Measurements from ENCODE around the gene EAF1. TPM values are rescaled to one million over a fixed set of nuclear protein-coding genes. Genes with fewer than 3 reads are reported as not detected.
A peak's percentile ranks its signal among the peaks of the same experiment; 100 is the strongest.

EAF1 gene
- total RNA-seq, 1 donor from 2014 or later, result 43.9 TPM

- H3K4me3 Mint-ChIP-seq (ENCODE audit: unreplicated experiment), result peak overlapping the region; percentile 99
- no peaks in the 10 kb centered on the region for H3K27me3 Mint-ChIP-seq (ENCODE audit: unreplicated experiment)
- DNase-seq, result no peak
- TF ChIP-seq CTCF (IDR thresholded peaks at IDR 0.05; ENCODE audit: partially characterized antibody, unreplicated experiment), result no peak
- no peaks in the 10 kb centered on the region for H3K36me3 Mint-ChIP-seq (ENCODE audit: unreplicated experiment)
- H3K4me1 Mint-ChIP-seq (ENCODE audit: low read depth, unreplicated experiment), result peaks cover 11% of the 10 kb centered on the region
- H3K27ac Mint-ChIP-seq (ENCODE audit: unreplicated experiment), result peak overlapping the region; percentile 79
- peaks cover 2% of the 10 kb centered on the region for H3K9me3 Mint-ChIP-seq (ENCODE audit: unreplicated experiment)
Observed at GRCh38 chr3:15428539-15428938, 1.1 kb downstream of the EAF1 start.

DNA sequence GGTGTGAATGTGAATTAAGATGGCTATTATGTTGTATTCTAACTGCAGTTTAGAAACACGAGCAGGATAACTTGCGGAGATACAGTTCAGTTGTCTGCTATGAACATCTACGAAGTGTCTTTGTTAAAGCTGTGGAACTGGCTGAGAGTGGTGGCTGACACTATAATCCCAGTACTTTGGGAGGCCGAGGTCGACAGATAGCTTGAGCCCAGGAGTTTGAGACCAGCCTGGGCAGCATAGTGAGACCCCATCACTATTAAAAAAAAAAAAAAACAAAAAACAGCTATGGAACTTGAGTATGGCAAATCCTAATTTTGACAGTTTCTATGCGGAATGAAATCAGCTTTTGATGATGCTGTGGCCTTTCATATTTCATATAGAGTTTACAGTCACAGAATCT is 1.7 kb downstream of the EAF1 start:
- Mint-ChIP-seq H3K4me1 (ENCODE audit: low read depth, unreplicated experiment) (peaks cover 11% of the 10 kb centered on the region), H3K27ac (ENCODE audit: unreplicated experiment) (no peak overlapping the region), H3K27me3 (ENCODE audit: unreplicated experiment) (no peaks in the 10 kb centered on the region), H3K9me3 (ENCODE audit: unreplicated experiment) (peaks cover 2% of the 10 kb centered on the region), H3K36me3 (ENCODE audit: unreplicated experiment) (no peaks in the 10 kb centered on the region), H3K4me3 (ENCODE audit: unreplicated experiment) (peak overlapping the region; percentile 99)
- DNase-seq, result no peak
- TF ChIP-seq CTCF (IDR thresholded peaks at IDR 0.05; ENCODE audit: partially characterized antibody, unreplicated experiment), result no peak

- no peaks in the 10 kb centered on the region for H3K36me3 Mint-ChIP-seq (ENCODE audit: unreplicated experiment)
- no peak overlapping the region for H3K4me3 Mint-ChIP-seq (ENCODE audit: unreplicated experiment)
- peaks cover 2% of the 10 kb centered on the region for H3K9me3 Mint-ChIP-seq (ENCODE audit: unreplicated experiment)
- H3K27ac Mint-ChIP-seq (ENCODE audit: unreplicated experiment), result no peak overlapping the region
- DNase-seq, result no peak
- no peak for TF ChIP-seq CTCF (IDR thresholded peaks at IDR 0.05; ENCODE audit: partially characterized antibody, unreplicated experiment)
- no peaks in the 10 kb centered on the region for H3K27me3 Mint-ChIP-seq (ENCODE audit: unreplicated experiment)
- H3K4me1 Mint-ChIP-seq (ENCODE audit: low read depth, unreplicated experiment), result peaks cover 11% of the 10 kb centered on the region
Observed at GRCh38 chr3:15430624-15431023, 3.2 kb downstream of the EAF1 start.

GRCh38 chr3:15431256-15431837 is 3.9 kb downstream of the EAF1 start:
- Mint-ChIP-seq H3K9me3 (ENCODE audit: unreplicated experiment) (peaks cover 2% of the 10 kb centered on the region), H3K4me1 (ENCODE audit: low read depth, unreplicated experiment) (peaks cover 11% of the 10 kb centered on the region), H3K4me3 (ENCODE audit: unreplicated experiment) (no peak overlapping the region), H3K36me3 (ENCODE audit: unreplicated experiment) (no peaks in the 10 kb centered on the region), H3K27me3 (ENCODE audit: unreplicated experiment) (no peaks in the 10 kb centered on the region), H3K27ac (ENCODE audit: unreplicated experiment) (no peak overlapping the region)
- DNase-seq, result no peak
- TF ChIP-seq CTCF (IDR thresholded peaks at IDR 0.05; ENCODE audit: partially characterized antibody, unreplicated experiment), result no peak

DNA sequence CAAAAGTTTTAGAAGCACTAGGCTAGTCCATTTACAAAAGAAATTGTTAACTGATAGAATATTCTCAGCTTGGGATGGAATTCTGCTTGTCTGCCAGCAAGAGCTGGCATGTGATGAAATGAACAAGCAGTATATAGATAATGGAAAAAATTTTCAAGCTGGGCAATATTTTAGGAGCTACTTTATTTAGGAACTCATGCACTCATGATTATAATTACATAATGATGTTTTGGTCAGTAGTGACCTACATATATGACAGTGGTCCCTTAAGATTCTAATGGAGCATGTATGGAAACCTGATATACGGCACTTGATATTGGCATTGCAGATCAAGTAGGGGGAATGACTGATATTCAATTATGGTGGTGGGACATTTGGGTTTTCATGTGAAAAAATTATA is 6.1 kb downstream of the EAF1 start:
- H3K4me1 Mint-ChIP-seq (ENCODE audit: low read depth, unreplicated experiment), result peaks cover 5% of the 10 kb centered on the region
- no peak overlapping the region for H3K4me3 Mint-ChIP-seq (ENCODE audit: unreplicated experiment)
- no peaks in the 10 kb centered on the region for H3K9me3 Mint-ChIP-seq (ENCODE audit: unreplicated experiment)
- DNase-seq, result no peak
- H3K36me3 Mint-ChIP-seq (ENCODE audit: unreplicated experiment), result no peaks in the 10 kb centered on the region
- TF ChIP-seq CTCF (IDR thresholded peaks at IDR 0.05; ENCODE audit: partially characterized antibody, unreplicated experiment), result no peak
- no peak overlapping the region for H3K27ac Mint-ChIP-seq (ENCODE audit: unreplicated experiment)
- H3K27me3 Mint-ChIP-seq (ENCODE audit: unreplicated experiment), result no peaks in the 10 kb centered on the region

All from glutamatergic neuron (in vitro differentiated cells).